GM12874 (cell line): Measurements from ENCODE around the gene DNMT3L.

Experiments used
- TF ChIP-seq, protein P1 (sequence below): IDR thresholded peaks from 2 replicates; pipeline ENCODE4 v1.5.1; 2011; ENCODE audit warnings: low read depth, mild to moderate bottlenecking, control low read depth, low read length, moderate library complexity; ENCODE audit not compliant: insufficient read depth

The DNMT3L gene

GRCh38 chr21:44282370-44282769, 20.7 kb upstream of the DNMT3L start:
- TF ChIP-seq, protein P1, sequence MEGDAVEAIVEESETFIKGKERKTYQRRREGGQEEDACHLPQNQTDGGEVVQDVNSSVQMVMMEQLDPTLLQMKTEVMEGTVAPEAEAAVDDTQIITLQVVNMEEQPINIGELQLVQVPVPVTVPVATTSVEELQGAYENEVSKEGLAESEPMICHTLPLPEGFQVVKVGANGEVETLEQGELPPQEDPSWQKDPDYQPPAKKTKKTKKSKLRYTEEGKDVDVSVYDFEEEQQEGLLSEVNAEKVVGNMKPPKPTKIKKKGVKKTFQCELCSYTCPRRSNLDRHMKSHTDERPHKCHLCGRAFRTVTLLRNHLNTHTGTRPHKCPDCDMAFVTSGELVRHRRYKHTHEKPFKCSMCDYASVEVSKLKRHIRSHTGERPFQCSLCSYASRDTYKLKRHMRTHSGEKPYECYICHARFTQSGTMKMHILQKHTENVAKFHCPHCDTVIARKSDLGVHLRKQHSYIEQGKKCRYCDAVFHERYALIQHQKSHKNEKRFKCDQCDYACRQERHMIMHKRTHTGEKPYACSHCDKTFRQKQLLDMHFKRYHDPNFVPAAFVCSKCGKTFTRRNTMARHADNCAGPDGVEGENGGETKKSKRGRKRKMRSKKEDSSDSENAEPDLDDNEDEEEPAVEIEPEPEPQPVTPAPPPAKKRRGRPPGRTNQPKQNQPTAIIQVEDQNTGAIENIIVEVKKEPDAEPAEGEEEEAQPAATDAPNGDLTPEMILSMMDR: no peak

GRCh38 chr21:44281801-44282200, 20.1 kb upstream of the DNMT3L start:
- TF ChIP-seq, protein P1: no peak

DNA sequence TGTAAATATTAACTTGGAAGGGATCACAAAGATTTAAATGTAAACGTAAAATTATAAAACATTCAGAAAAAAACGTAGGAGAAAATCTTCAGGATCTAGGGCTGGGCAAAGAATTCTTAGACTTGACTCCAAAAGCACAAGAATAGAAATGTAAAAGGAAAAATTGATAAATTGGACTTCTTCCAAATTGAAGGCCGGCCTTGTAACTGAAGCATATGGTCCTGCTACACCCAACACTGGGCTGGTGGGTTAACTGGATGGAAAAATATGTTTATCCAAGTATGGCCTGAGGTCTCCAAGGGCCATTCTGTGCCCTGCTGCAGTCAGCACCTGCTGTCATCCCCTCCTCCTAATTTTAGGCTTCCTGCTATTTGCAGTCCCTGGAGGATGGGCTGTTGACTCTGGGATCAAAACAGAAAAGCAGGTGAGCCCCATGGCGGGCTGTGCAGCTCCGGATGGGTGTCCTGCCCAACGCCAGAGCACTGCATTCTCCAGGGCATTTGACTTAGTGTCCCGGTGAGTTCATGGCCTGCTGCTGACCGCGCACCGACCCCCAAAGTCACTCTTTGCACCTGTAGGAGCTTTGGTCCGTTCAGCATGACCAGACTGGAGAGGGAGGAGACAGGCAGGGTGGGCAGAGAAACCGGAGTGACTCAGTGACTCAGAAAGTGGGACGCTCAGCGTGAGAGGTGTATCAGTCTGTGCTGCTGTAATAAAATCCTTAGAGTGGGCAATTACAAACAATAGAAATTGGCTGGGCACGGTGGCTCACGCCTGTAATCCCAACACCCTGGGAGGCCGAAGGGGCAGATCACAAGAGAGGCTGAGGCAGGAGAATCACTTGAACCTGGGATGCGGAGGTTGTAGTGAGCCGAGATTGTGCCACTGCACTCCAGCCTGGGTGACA, 17.9 kb upstream of the DNMT3L start:
- TF ChIP-seq, protein P1: no peak

DNA sequence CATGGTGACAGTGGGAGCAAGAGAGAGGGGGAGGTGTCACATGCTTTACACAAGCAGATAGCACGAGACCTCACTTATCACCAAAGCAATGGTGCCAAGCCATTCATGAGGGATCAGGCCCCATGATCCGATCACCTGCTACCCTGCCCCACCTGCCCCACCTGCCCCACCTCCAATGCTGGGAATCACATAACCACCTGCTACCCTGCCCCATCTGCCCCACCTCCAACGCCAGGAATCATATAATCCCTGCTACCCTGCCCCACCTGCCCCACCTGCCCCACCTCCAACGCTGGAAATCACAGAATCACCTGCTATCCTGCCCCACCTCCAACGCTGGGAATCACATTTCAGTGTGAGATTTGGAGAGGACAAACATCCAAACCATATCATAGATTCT, 13.3 kb upstream of the DNMT3L start:
- TF ChIP-seq, protein P1: no peak

- TF ChIP-seq, protein P1: no peak
Observed at GRCh38 chr21:44273046-44273445, 11.3 kb upstream of the DNMT3L start.

GRCh38 chr21:44272284-44272858, 10.7 kb upstream of the DNMT3L start:
- TF ChIP-seq, protein P1: no peak

- TF ChIP-seq, protein P1: no peak
Observed at GRCh38 chr21:44271558-44272283, 10.0 kb upstream of the DNMT3L start.
